PFSK-1 (cell line): Measurements from ENCODE around the gene ZFP69.

Source experiments
- FOXP2 ChIP-seq: optimal IDR thresholded peaks from 2 replicates; pipeline ENCODE3; 2011; ENCODE audit warnings: borderline replicate concordance, control low read depth, inconsistent platforms; ENCODE audit not compliant: insufficient read depth; ENCODE audit errors: extremely low read length, extremely low read depth
- POLR2AphosphoS5 ChIP-seq: IDR thresholded peaks from 2 replicates; pipeline ENCODE4 v1.6.1; 2012; ENCODE audit warnings: low read depth, mild to moderate bottlenecking, control low read depth, low read length, moderate library complexity
- SIN3A ChIP-seq: IDR thresholded peaks from 2 replicates; pipeline ENCODE4 v1.6.1; 2012; ENCODE audit warnings: mild to moderate bottlenecking, low read length, moderate library complexity, borderline replicate concordance; ENCODE audit not compliant: insufficient read depth
- TAF1 ChIP-seq: IDR thresholded peaks from 2 replicates; pipeline ENCODE4 v1.6.1; 2012; ENCODE audit warnings: low read length, control low read depth, borderline replicate concordance; ENCODE audit not compliant: insufficient read depth
- TF ChIP-seq, protein P1 (sequence below), 2 experiments: IDR thresholded peaks; 2 replicates each; pipeline versions ENCODE4 v1.6.1 to v1.8.0; 2011 to 2012; ENCODE audit warnings: low read depth in 2 of 2, low read length in 2 of 2, control low read depth in 1 of 2, inconsistent platforms in 1 of 2, mild to moderate bottlenecking in 1 of 2, moderate library complexity in 1 of 2; ENCODE audit not compliant: insufficient read depth in 1 of 2

The ZFP69 gene

DNA sequence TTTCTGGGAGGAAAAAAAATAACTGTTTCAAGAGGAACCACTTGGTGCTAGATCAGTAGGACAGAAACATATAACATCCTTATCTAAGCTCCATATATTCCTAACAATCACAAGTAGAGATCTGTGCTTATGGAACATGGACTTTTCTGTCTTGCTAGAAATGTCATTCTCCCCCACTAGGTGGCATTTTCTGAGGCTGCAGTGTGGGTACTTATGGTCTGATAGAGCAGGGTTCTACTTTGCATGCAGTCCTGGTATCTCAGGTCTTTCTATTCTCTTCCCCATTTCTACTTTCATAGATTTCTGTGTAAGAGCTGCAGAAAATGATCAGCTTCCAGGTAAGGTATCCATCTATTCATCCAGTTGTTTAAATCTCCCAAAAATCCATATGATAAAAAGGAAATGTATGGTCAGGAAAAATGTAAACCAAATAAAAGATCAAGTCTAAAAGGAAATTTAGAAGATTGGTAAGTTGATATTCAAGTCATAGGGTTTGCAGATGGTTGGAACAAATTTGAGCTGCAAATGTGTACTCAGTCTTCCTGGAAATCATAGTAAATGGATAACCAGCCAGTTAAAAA, 55.8 kb downstream of the ZFP69 start:
- TF ChIP-seq FOXP2 (no peak), TAF1 (no peak), POLR2AphosphoS5 (no peak), SIN3A (no peak)
- TF ChIP-seq, protein P1, sequence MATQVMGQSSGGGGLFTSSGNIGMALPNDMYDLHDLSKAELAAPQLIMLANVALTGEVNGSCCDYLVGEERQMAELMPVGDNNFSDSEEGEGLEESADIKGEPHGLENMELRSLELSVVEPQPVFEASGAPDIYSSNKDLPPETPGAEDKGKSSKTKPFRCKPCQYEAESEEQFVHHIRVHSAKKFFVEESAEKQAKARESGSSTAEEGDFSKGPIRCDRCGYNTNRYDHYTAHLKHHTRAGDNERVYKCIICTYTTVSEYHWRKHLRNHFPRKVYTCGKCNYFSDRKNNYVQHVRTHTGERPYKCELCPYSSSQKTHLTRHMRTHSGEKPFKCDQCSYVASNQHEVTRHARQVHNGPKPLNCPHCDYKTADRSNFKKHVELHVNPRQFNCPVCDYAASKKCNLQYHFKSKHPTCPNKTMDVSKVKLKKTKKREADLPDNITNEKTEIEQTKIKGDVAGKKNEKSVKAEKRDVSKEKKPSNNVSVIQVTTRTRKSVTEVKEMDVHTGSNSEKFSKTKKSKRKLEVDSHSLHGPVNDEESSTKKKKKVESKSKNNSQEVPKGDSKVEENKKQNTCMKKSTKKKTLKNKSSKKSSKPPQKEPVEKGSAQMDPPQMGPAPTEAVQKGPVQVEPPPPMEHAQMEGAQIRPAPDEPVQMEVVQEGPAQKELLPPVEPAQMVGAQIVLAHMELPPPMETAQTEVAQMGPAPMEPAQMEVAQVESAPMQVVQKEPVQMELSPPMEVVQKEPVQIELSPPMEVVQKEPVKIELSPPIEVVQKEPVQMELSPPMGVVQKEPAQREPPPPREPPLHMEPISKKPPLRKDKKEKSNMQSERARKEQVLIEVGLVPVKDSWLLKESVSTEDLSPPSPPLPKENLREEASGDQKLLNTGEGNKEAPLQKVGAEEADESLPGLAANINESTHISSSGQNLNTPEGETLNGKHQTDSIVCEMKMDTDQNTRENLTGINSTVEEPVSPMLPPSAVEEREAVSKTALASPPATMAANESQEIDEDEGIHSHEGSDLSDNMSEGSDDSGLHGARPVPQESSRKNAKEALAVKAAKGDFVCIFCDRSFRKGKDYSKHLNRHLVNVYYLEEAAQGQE (IDR thresholded peaks at IDR 0.05; ENCODE audit: insufficient read depth in 1 of 2, low read depth in 2 of 2, low read length in 2 of 2) = no peak

DNA sequence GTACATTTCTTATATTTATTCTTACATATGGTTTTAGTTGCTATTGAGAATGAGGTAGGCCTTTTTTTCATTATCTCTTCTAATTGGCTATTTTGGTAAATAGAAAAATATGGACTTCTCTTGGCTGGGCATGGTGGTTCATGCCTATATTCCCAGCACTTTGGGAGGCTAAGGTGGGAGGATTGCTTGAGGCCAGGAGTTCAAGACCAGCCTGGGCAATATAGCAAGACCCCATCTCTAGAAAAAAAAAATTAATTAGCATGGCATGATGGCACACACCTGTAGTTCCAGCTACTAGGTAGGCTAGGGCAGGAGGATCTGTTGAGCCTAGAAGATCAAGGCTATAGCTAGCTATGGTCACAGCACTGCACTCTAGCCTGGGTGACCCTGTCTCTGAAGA, 57.5 kb downstream of the ZFP69 start:
- TF ChIP-seq SIN3A = no peak
- TF ChIP-seq, protein P1 (IDR thresholded peaks at IDR 0.05; ENCODE audit: insufficient read depth in 1 of 2, low read depth in 2 of 2, low read length in 2 of 2) = no peak
- TF ChIP-seq TAF1 = no peak
- TF ChIP-seq FOXP2 = no peak
- TF ChIP-seq POLR2AphosphoS5 = no peak

DNA sequence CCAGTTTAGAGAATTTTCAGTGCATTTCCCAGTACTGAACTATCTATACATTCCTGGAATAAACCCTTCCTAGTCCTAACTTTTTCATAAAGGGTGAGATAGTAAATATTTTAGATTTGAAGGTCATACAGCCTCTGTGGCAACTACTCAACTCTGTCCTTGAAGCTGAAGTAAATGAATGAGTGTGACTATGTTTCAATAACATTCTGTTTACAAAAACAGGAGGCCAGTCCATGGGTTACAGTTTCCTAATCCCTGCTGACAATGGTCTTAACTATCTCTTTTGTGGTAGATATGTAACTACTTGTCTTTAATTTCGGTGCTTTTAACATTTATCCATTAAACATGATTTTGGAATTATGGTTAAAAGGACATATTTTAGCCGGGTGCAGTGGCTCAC, 58.6 kb downstream of the ZFP69 start:
- TF ChIP-seq TAF1 (no peak), POLR2AphosphoS5 (no peak), FOXP2 (no peak), SIN3A (no peak)
- TF ChIP-seq, protein P1 (IDR thresholded peaks at IDR 0.05; ENCODE audit: insufficient read depth in 1 of 2, low read depth in 2 of 2, low read length in 2 of 2) = no peak

GRCh38 chr1:40539338-40539737, 62.2 kb downstream of the ZFP69 start:
- TF ChIP-seq TAF1 (no peak), POLR2AphosphoS5 (no peak), SIN3A (no peak)
- TF ChIP-seq, protein P1 (IDR thresholded peaks at IDR 0.05; ENCODE audit: insufficient read depth in 1 of 2, low read depth in 2 of 2, low read length in 2 of 2) = no peak
